ENCODE results near the gene MZT1.

MZT1 gene

GRCh38 chr13:72692884-72693514 lies 34.4 kb downstream of the MZT1 start:
- no peak overlapping the region for H3K4me3 ChIP-seq (ENCODE audit: control insufficient read depth, low read depth, low read length)
- TF ChIP-seq, protein P1, sequence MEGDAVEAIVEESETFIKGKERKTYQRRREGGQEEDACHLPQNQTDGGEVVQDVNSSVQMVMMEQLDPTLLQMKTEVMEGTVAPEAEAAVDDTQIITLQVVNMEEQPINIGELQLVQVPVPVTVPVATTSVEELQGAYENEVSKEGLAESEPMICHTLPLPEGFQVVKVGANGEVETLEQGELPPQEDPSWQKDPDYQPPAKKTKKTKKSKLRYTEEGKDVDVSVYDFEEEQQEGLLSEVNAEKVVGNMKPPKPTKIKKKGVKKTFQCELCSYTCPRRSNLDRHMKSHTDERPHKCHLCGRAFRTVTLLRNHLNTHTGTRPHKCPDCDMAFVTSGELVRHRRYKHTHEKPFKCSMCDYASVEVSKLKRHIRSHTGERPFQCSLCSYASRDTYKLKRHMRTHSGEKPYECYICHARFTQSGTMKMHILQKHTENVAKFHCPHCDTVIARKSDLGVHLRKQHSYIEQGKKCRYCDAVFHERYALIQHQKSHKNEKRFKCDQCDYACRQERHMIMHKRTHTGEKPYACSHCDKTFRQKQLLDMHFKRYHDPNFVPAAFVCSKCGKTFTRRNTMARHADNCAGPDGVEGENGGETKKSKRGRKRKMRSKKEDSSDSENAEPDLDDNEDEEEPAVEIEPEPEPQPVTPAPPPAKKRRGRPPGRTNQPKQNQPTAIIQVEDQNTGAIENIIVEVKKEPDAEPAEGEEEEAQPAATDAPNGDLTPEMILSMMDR (conservative IDR thresholded peaks at IDR 0.05; ENCODE audit: control insufficient read depth, insufficient read depth, low read depth, low read length), result no peak
- no peak for DNase-seq (ENCODE audit: low read depth)

- TF ChIP-seq, protein P1 (conservative IDR thresholded peaks at IDR 0.05; ENCODE audit: control insufficient read depth, insufficient read depth, low read depth, low read length), result no peak
- DNase-seq (ENCODE audit: low read depth), result no peak
- no peak overlapping the region for H3K4me3 ChIP-seq (ENCODE audit: control insufficient read depth, low read depth, low read length)
Observed at GRCh38 chr13:72689181-72689696, 38.2 kb downstream of the MZT1 start.

DNA sequence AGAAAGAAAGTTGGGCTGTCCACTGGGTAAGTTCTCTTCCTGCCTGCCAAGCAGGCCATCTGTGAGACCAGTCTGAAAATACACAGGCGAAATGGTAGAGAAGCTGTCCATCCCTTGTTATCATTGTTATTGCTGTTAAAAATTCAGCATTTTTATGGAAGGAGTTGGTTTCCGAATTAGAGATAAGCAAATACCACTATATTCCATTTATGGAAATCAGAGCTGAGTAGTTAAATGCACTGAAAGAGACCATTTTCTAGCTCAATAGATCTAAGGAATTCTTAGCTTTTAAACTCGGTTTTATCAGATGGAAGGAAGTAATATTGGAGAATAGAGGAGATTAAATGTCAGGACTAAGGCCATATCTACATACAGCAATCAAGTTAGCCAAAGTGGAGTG lies 40.7 kb downstream of the MZT1 start:
- H3K4me3 ChIP-seq (ENCODE audit: control insufficient read depth, low read depth, low read length), result no peak overlapping the region
- no peak for DNase-seq (ENCODE audit: low read depth)
- TF ChIP-seq, protein P1 (conservative IDR thresholded peaks at IDR 0.05; ENCODE audit: control insufficient read depth, insufficient read depth, low read depth, low read length), result no peak

DNA sequence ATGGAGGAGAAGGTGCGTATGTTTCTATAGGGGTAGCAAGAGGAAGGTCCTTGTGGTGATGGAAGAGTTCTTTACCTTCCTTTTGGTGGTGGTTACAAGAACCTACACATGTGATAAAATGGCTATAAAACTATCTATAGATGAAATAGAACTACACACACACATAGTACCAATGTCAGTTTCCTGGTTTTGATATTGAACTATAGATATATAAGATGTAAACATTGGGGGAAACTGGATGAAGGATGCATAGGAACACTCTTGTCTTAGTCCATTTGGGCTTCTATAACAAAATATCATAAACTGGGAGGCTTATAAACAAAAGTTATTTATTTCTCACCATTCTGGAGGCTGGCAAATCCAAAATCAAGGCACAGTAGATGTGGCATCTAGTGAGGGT lies 47.1 kb downstream of the MZT1 start:
- no peak for DNase-seq (ENCODE audit: low read depth)
- TF ChIP-seq, protein P1 (conservative IDR thresholded peaks at IDR 0.05; ENCODE audit: control insufficient read depth, insufficient read depth, low read depth, low read length), result no peak
- H3K4me3 ChIP-seq (ENCODE audit: control insufficient read depth, low read depth, low read length), result no peak overlapping the region

GRCh38 chr13:72678312-72678711 lies 49.1 kb downstream of the MZT1 start:
- no peak for DNase-seq (ENCODE audit: low read depth)
- H3K4me3 ChIP-seq (ENCODE audit: control insufficient read depth, low read depth, low read length), result no peak overlapping the region
- TF ChIP-seq, protein P1 (conservative IDR thresholded peaks at IDR 0.05; ENCODE audit: control insufficient read depth, insufficient read depth, low read depth, low read length), result no peak

- TF ChIP-seq, protein P1 (conservative IDR thresholded peaks at IDR 0.05; ENCODE audit: control insufficient read depth, insufficient read depth, low read depth, low read length), result no peak
- no peak overlapping the region for H3K4me3 ChIP-seq (ENCODE audit: control insufficient read depth, low read depth, low read length)
- no peak for DNase-seq (ENCODE audit: low read depth)
Observed at GRCh38 chr13:72677431-72677830, 50.0 kb downstream of the MZT1 start.

Measured in fibroblast of mammary gland (primary cell).